ENCODE data around the gene BAAT. TPM values are rescaled to one million over a fixed set of nuclear protein-coding genes. Genes with fewer than 3 reads are reported as not detected.

Gene BAAT
- polyA plus RNA-seq, 3 donors from 2014 or later: not detected

- H3K4me1 Mint-ChIP-seq: no peaks in the 10 kb centered on the region
- no peak overlapping the region for H3K27ac Mint-ChIP-seq
- H3K4me3 Mint-ChIP-seq: no peak overlapping the region
- H3K9me3 Mint-ChIP-seq: peaks cover 31 to 79% (median 76%) of the 10 kb centered on the region in 6 donors
- peaks cover 22 to 38% (median 30%) of the 10 kb centered on the region in 3 donors for H3K36me3 Mint-ChIP-seq
- DNase-seq: no peak
- peaks cover 2 to 7% (median 5%) of the 10 kb centered on the region in 3 donors for H3K27me3 Mint-ChIP-seq (ENCODE audit: low read depth in 3 of 3)
These were observed 30.8 kb upstream of the BAAT start for GRCh38 chr9:101415578-101415977.

GRCh38 chr9:101414839-101415238 lies 30.0 kb upstream of the BAAT start:
- peaks cover 2 to 9% (median 5%) of the 10 kb centered on the region in 3 donors for H3K27me3 Mint-ChIP-seq (ENCODE audit: low read depth in 3 of 3)
- peaks cover 22 to 38% (median 31%) of the 10 kb centered on the region in 3 donors for H3K36me3 Mint-ChIP-seq
- DNase-seq: no peak
- H3K4me1 Mint-ChIP-seq: no peaks in the 10 kb centered on the region
- no peak overlapping the region for H3K4me3 Mint-ChIP-seq
- H3K9me3 Mint-ChIP-seq: peaks cover 30 to 85% (median 80%) of the 10 kb centered on the region in 6 donors
- no peak overlapping the region for H3K27ac Mint-ChIP-seq

- H3K36me3 Mint-ChIP-seq: peaks cover 62 to 79% (median 74%) of the 10 kb centered on the region in 3 donors
- H3K4me3 Mint-ChIP-seq: no peak overlapping the region
These were observed 24.3 kb upstream of the BAAT start for GRCh38 chr9:101409079-101409477.

GRCh38 chr9:101408374-101409078 lies 23.7 kb upstream of the BAAT start:
- Mint-ChIP-seq H3K9me3 (peaks cover 57 to 86% (median 79%) of the 10 kb centered on the region in 6 donors), H3K36me3 (peaks cover 65 to 81% (median 77%) of the 10 kb centered on the region in 3 donors), H3K27ac (no peak overlapping the region), H3K4me3 (no peak overlapping the region), H3K27me3 (ENCODE audit: low read depth in 3 of 3) (peaks cover 0 to 2% (median 2%) of the 10 kb centered on the region in 3 donors), H3K4me1 (peaks cover 0 to 5% of the 10 kb centered on the region in 2 donors)
- DNase-seq: no peak

More at GRCh38 chr9:101409079-101409477, 24.3 kb upstream of the BAAT start:
- H3K27ac Mint-ChIP-seq: no peak overlapping the region
- no peaks in the 10 kb centered on the region for H3K4me1 Mint-ChIP-seq
- no peak for DNase-seq
- peaks cover 0 to 5% (median 3%) of the 10 kb centered on the region in 3 donors for H3K27me3 Mint-ChIP-seq (ENCODE audit: low read depth in 3 of 3)
- peaks cover 58 to 92% (median 84%) of the 10 kb centered on the region in 6 donors for H3K9me3 Mint-ChIP-seq

GRCh38 chr9:101403516-101404285 lies 18.9 kb upstream of the BAAT start:
- peaks cover 79 to 82% (median 80%) of the 10 kb centered on the region in 3 donors for H3K36me3 Mint-ChIP-seq
- H3K9me3 Mint-ChIP-seq: peaks cover 34 to 40% (median 37%) of the 10 kb centered on the region in 6 donors
- H3K4me3 Mint-ChIP-seq: no peak overlapping the region
- H3K27ac Mint-ChIP-seq: no peak overlapping the region
- no peak for DNase-seq
- peaks cover 32 to 48% of the 10 kb centered on the region in 2 donors for H3K4me1 Mint-ChIP-seq
- peaks cover 0 to under 1% (median 0%) of the 10 kb centered on the region in 3 donors for H3K27me3 Mint-ChIP-seq (ENCODE audit: low read depth in 3 of 3)

- Mint-ChIP-seq H3K36me3 (peaks cover 45 to 47% (median 46%) of the 10 kb centered on the region in 3 donors), H3K4me1 (peaks cover 63 to 83% of the 10 kb centered on the region in 2 donors), H3K27ac (peak overlapping the region; percentile 8 to 87 (median 68)), H3K9me3 (peaks cover 2 to 9% (median 6%) of the 10 kb centered on the region in 6 donors), H3K27me3 (ENCODE audit: low read depth in 3 of 3) (peaks cover 3 to 5% (median 4%) of the 10 kb centered on the region in 3 donors), H3K4me3 (peak overlapping the region; percentile 50 to 100 (median 65))
- no peak for DNase-seq
These were observed 15.3 kb upstream of the BAAT start for GRCh38 chr9:101400120-101400519.

GRCh38 chr9:101399643-101399970 lies 14.8 kb upstream of the BAAT start:
- Mint-ChIP-seq H3K27me3 (ENCODE audit: low read depth in 3 of 3) (peaks cover 3 to 7% (median 4%) of the 10 kb centered on the region in 3 donors), H3K36me3 (peaks cover 43 to 47% (median 45%) of the 10 kb centered on the region in 3 donors), H3K27ac (peak overlapping the region; percentile 99 to 100 (median 100)), H3K9me3 (peaks cover 0 to 4% (median 1%) of the 10 kb centered on the region in 6 donors), H3K4me1 (peaks cover 66 to 88% of the 10 kb centered on the region in 2 donors), H3K4me3 (peak overlapping the region; percentile 98 to 100 (median 100))
- DNase-seq: no peak

GRCh38 chr9:101398930-101399642 lies 14.3 kb upstream of the BAAT start:
- Mint-ChIP-seq H3K27me3 (ENCODE audit: low read depth in 3 of 3) (peaks cover 3 to 7% (median 4%) of the 10 kb centered on the region in 3 donors), H3K4me1 (peaks cover 70 to 94% of the 10 kb centered on the region in 2 donors), H3K36me3 (peaks cover 40 to 46% (median 42%) of the 10 kb centered on the region in 3 donors), H3K4me3 (peak overlapping the region; percentile 98 to 100 (median 100)), H3K27ac (peak overlapping the region; percentile 99 to 100 (median 100)), H3K9me3 (peaks cover 0 to 3% (median 0%) of the 10 kb centered on the region in 6 donors)
- no peak for DNase-seq

GRCh38 chr9:101398068-101398929 lies 13.5 kb upstream of the BAAT start, which contains the start of the genes MRPL50 and ZNF189:
Gene MRPL50 (minus strand): TSS chr9:101398618. CDS start chr9:101398592, 26 bp downstream.
Gene ZNF189 (plus strand): TSS chr9:101398851. CDS start chr9:101399157, 306 bp downstream.
- peak; percentile 95 to 96 (median 95) for DNase-seq
- peaks cover 32 to 38% (median 34%) of the 10 kb centered on the region in 3 donors for H3K36me3 Mint-ChIP-seq
- peak within 1 kb of the TSS; percentile 99 to 100 (median 100) for H3K27ac Mint-ChIP-seq
- H3K27me3 Mint-ChIP-seq (ENCODE audit: low read depth in 3 of 3): peaks cover 3 to 7% (median 4%) of the 10 kb centered on the region in 3 donors
- H3K4me3 Mint-ChIP-seq: peak within 1 kb of the TSS; percentile 98 to 100 (median 100)
- H3K4me1 Mint-ChIP-seq: peaks cover 70 to 90% of the 10 kb centered on the region in 2 donors
- H3K9me3 Mint-ChIP-seq: no peaks in the 10 kb centered on the region

- peaks cover 3 to 7% (median 4%) of the 10 kb centered on the region in 3 donors for H3K27me3 Mint-ChIP-seq (ENCODE audit: low read depth in 3 of 3)
- peak overlapping the region; percentile 99 to 100 (median 100) for H3K27ac Mint-ChIP-seq
- peaks cover 28 to 35% (median 30%) of the 10 kb centered on the region in 3 donors for H3K36me3 Mint-ChIP-seq
- no peak for DNase-seq
- peak overlapping the region; percentile 98 to 100 (median 100) for H3K4me3 Mint-ChIP-seq
- H3K9me3 Mint-ChIP-seq: no peaks in the 10 kb centered on the region
- H3K4me1 Mint-ChIP-seq: peaks cover 69 to 90% of the 10 kb centered on the region in 2 donors
These were observed 12.9 kb upstream of the BAAT start for GRCh38 chr9:101397746-101398067.

GRCh38 chr9:101394687-101395086 lies 9.9 kb upstream of the BAAT start:
- peak overlapping the region in 1 of 6 donors; percentile 19 for H3K27ac Mint-ChIP-seq

GRCh38 chr9:101393135-101393534 lies 8.3 kb upstream of the BAAT start:
- peaks cover 0 to 5% (median 0%) of the 10 kb centered on the region in 6 donors for H3K9me3 Mint-ChIP-seq
- H3K27me3 Mint-ChIP-seq (ENCODE audit: low read depth in 3 of 3): peaks cover 0 to 3% (median 0%) of the 10 kb centered on the region in 3 donors
- DNase-seq: no peak
- H3K4me1 Mint-ChIP-seq: peaks cover 44 to 74% of the 10 kb centered on the region in 2 donors
- no peak overlapping the region for H3K27ac Mint-ChIP-seq
- peak overlapping the region in 1 of 5 donors; percentile 15 for H3K4me3 Mint-ChIP-seq
- H3K36me3 Mint-ChIP-seq: peaks cover 16 to 30% (median 28%) of the 10 kb centered on the region in 3 donors

More at GRCh38 chr9:101394687-101395086, 9.9 kb upstream of the BAAT start:
- Mint-ChIP-seq H3K27me3 (ENCODE audit: low read depth in 3 of 3) (peaks cover 3 to 7% (median 4%) of the 10 kb centered on the region in 3 donors), H3K9me3 (peaks cover 0 to 5% (median 0%) of the 10 kb centered on the region in 6 donors), H3K4me3 (peak overlapping the region in 1 of 5 donors; percentile 1), H3K36me3 (peaks cover 12 to 28% (median 22%) of the 10 kb centered on the region in 3 donors), H3K4me1 (peaks cover 56 to 86% of the 10 kb centered on the region in 2 donors)
- DNase-seq: no peak

Measured in immature natural killer cell (primary cell).